Upper lobe of right lung (tissue), 1 donor: Measurements from ENCODE around the gene HUWE1. TPM values are rescaled to one million over a fixed set of nuclear protein-coding genes. Genes with fewer than 3 reads are reported as not detected.

ENCODE experiments used
- ATAC-seq: fragments of 200-7000 bp; cut with Tn5 transposase; one replicate; pipeline ENCODE4 v1.9.1; 2020; ENCODE audit warnings: mild to moderate bottlenecking, moderate library complexity
- DNase-seq: peaks from one replicate; pipeline ENCODE4 v3.0.0-alpha.2; 2020
- H3K27ac ChIP-seq: fragments of 200-600 bp; one replicate; pipeline ENCODE4 v1.8.0; 2022
- H3K27me3 ChIP-seq: fragments of 200-600 bp; one replicate; pipeline ENCODE4 v1.8.0; 2022; ENCODE audit warnings: mild to moderate bottlenecking
- H3K36me3 ChIP-seq: fragments of 200-600 bp; one replicate; pipeline ENCODE4 v1.8.0; 2022
- H3K4me1 ChIP-seq: fragments of 200-600 bp; one replicate; pipeline ENCODE4 v1.8.0; 2022
- H3K4me3 ChIP-seq: fragments of 200-600 bp; one replicate; pipeline ENCODE4 v1.8.0; 2022; ENCODE audit warnings: mild to moderate bottlenecking
- H3K9me3 ChIP-seq: fragments of 200-600 bp; one replicate; pipeline ENCODE4 v1.8.0; 2022
- CTCF ChIP-seq: fragments of 200-600 bp; IDR thresholded peaks from one replicate; pipeline ENCODE4 v1.8.0; 2022; ENCODE audit warnings: antibody characterized with exemption
- intact Hi-C: fragments of 100-400 bp; cut with DNase I; formaldehyde crosslinking; loops from one replicate; pipeline ENCODE4 v1.11.0; 2022
- total RNA-seq: library from RNA; stranded (reverse); fragmentation: NEBNext Ultra II Directional; extraction: Animal tissue kit (Norgen Biotek cat#: 25700); gene quantifications from one replicate; pipeline ENCODE4 v1.2.1, GENCODE V29; 2021
- donor health status: DM: no; HTN: yes; CAD: no; lungs with severe emphysema.

Gene HUWE1
- total RNA-seq, 1 donor from 2014 or later, result 151 TPM

- DNase-seq (no peak), ATAC-seq (no peak)
- H3K36me3 ChIP-seq, result peaks cover 83% of the 10 kb centered on the region
- no peak for TF ChIP-seq CTCF
- H3K9me3 ChIP-seq, result no peaks in the 10 kb centered on the region
- no peaks in the 10 kb centered on the region for H3K27me3 ChIP-seq
- no peak overlapping the region for H3K27ac ChIP-seq
- intact Hi-C loops, result no loop called here
- H3K4me3 ChIP-seq, result no peak overlapping the region
- no peaks in the 10 kb centered on the region for H3K4me1 ChIP-seq
These were observed 55.4 kb downstream of the HUWE1 start for GRCh38 chrX:53631156-53631555.

- Histone ChIP-seq H3K4me3 (no peak overlapping the region), H3K4me1 (no peaks in the 10 kb centered on the region), H3K36me3 (peaks cover 86% of the 10 kb centered on the region), H3K27me3 (no peaks in the 10 kb centered on the region), H3K9me3 (no peaks in the 10 kb centered on the region), H3K27ac (no peak overlapping the region)
- DNase-seq (no peak), ATAC-seq (no peak)
- no peak for TF ChIP-seq CTCF
- intact Hi-C loops, result no loop called here
These were observed 56.3 kb downstream of the HUWE1 start for GRCh38 chrX:53630261-53630660.

- Histone ChIP-seq H3K27me3 (no peaks in the 10 kb centered on the region), H3K9me3 (no peaks in the 10 kb centered on the region), H3K4me3 (no peak overlapping the region), H3K4me1 (no peaks in the 10 kb centered on the region), H3K36me3 (peaks cover 69% of the 10 kb centered on the region), H3K27ac (no peak overlapping the region)
- ATAC-seq (no peak), DNase-seq (no peak)
- intact Hi-C loops, result no loop called here
- TF ChIP-seq CTCF, result no peak
These were observed 64.1 kb downstream of the HUWE1 start for GRCh38 chrX:53622431-53622830.

- no peak for TF ChIP-seq CTCF
- Histone ChIP-seq H3K4me1 (no peaks in the 10 kb centered on the region), H3K27me3 (no peaks in the 10 kb centered on the region), H3K36me3 (peaks cover 68% of the 10 kb centered on the region), H3K27ac (no peak overlapping the region), H3K4me3 (no peak overlapping the region), H3K9me3 (no peaks in the 10 kb centered on the region)
- intact Hi-C loops, result no loop called here
- DNase-seq (no peak), ATAC-seq (no peak)
These were observed 65.0 kb downstream of the HUWE1 start for GRCh38 chrX:53621418-53621986.

- no peak for TF ChIP-seq CTCF
- H3K9me3 ChIP-seq, result no peaks in the 10 kb centered on the region
- H3K27me3 ChIP-seq, result no peaks in the 10 kb centered on the region
- no peak for DNase-seq
- H3K27ac ChIP-seq, result no peak overlapping the region
- intact Hi-C loops, result no loop called here
- no peak for ATAC-seq
- H3K4me1 ChIP-seq, result no peaks in the 10 kb centered on the region
- peaks cover 74% of the 10 kb centered on the region for H3K36me3 ChIP-seq
- no peak overlapping the region for H3K4me3 ChIP-seq
These were observed 69.6 kb downstream of the HUWE1 start for GRCh38 chrX:53616946-53617345.

- Histone ChIP-seq H3K27me3 (no peaks in the 10 kb centered on the region), H3K4me3 (no peak overlapping the region), H3K4me1 (no peaks in the 10 kb centered on the region), H3K36me3 (peaks cover 83% of the 10 kb centered on the region), H3K27ac (no peak overlapping the region), H3K9me3 (no peaks in the 10 kb centered on the region)
- intact Hi-C loops, result no loop called here
- ATAC-seq (no peak), DNase-seq (no peak)
- no peak for TF ChIP-seq CTCF
These were observed 80.1 kb downstream of the HUWE1 start for GRCh38 chrX:53606456-53606855.
